CD4-positive, alpha-beta T cell (primary cell): ENCODE results near the gene ZSWIM5. TPM values are rescaled to one million over a fixed set of nuclear protein-coding genes. Genes with fewer than 3 reads are reported as not detected.

Experiments
- ATAC-seq: fragments of 200-7000 bp; cut with Tn5 transposase; one replicate; pipeline ENCODE4 v1.10.0; 2022; ENCODE audit warnings: mild to moderate bottlenecking; ENCODE audit not compliant: poor library complexity
- CTCF ChIA-PET: fragments of 350-600 bp; sonication (Branson Sonifier 250); formaldehyde crosslinking; loops from one replicate; lab custom pipeline; 2021; ENCODE audit warnings: antibody characterized with exemption, inconsistent platforms; lab: Charles Lee
- POLR2A ChIA-PET: fragments of 350-600 bp; sonication (Branson Sonifier 250); formaldehyde crosslinking; loops from one replicate; lab custom pipeline; 2021; ENCODE audit warnings: antibody characterized with exemption, inconsistent platforms; lab: Charles Lee
- DNase-seq, 14 experiments: peaks; one replicate each; pipeline ENCODE4 v3.0.0-alpha.2; 2013 to 2020; ENCODE audit warnings: mixed read lengths in 2 of 14
- H3K27ac ChIP-seq, 2 donors: one replicate each; pipeline versions ENCODE4 v1.5.1 to v1.7.0; 2013; ENCODE audit warnings: low read length in 2 of 2, low read depth in 1 of 2, mild to moderate bottlenecking in 1 of 2
- H3K27me3 ChIP-seq, 2 experiments: 1 replicate in 1 of 2; 2 replicates in 1 of 2; pipeline versions ENCODE4 v1.6.1 to v1.7.0; 2013; ENCODE audit warnings: low read length in 2 of 2, control low read depth in 1 of 2, mild to moderate bottlenecking in 1 of 2, moderate library complexity in 1 of 2; ENCODE audit not compliant: insufficient read depth in 2 of 2, control insufficient read depth in 1 of 2
- H3K36me3 ChIP-seq: one replicate; pipeline ENCODE4 v1.6.1; 2013; ENCODE audit warnings: low read length, control low read depth; ENCODE audit not compliant: insufficient read depth
- H3K4me1 ChIP-seq: one replicate; pipeline ENCODE4 v1.6.1; 2013; ENCODE audit warnings: low read length, control low read depth; ENCODE audit not compliant: insufficient read depth
- H3K4me3 ChIP-seq: one replicate; pipeline ENCODE4 v1.5.1; 2013; ENCODE audit warnings: mild to moderate bottlenecking, low read length, moderate library complexity
- H3K9me3 ChIP-seq, 2 experiments: 1 replicate in 1 of 2; 2 replicates in 1 of 2; pipeline versions ENCODE4 v1.6.1 to v1.7.0; 2013; ENCODE audit warnings: low read length in 2 of 2, mild to moderate bottlenecking in 2 of 2, control low read depth in 1 of 2, moderate library complexity in 1 of 2; ENCODE audit not compliant: control insufficient read depth in 1 of 2, insufficient read depth in 1 of 2
- H3K27ac Mint-ChIP-seq: one replicate; pipeline ENCODE4 v1.8.0; 2020; ENCODE audit warnings: mixed read lengths
- H3K27me3 Mint-ChIP-seq: one replicate; pipeline ENCODE4 v1.8.0; 2021; ENCODE audit warnings: mixed read lengths
- H3K36me3 Mint-ChIP-seq: one replicate; pipeline ENCODE4 v1.8.0; 2021; ENCODE audit warnings: low read depth, mixed read lengths
- H3K4me1 Mint-ChIP-seq: one replicate; pipeline ENCODE4 v1.8.0; 2021; ENCODE audit warnings: low read depth, mixed read lengths
- H3K4me3 Mint-ChIP-seq: one replicate; pipeline ENCODE4 v1.8.0; 2020; ENCODE audit warnings: mild to moderate bottlenecking, mixed read lengths
- H3K9me3 Mint-ChIP-seq: one replicate; pipeline ENCODE4 v1.8.0; 2020; ENCODE audit warnings: mixed read lengths
- CTCF ChIP-seq: fragments of 200-600 bp; IDR thresholded peaks from one replicate; pipeline ENCODE4 v1.8.0; 2022; ENCODE audit warnings: antibody characterized with exemption, mild to moderate bottlenecking
- intact Hi-C, 2 experiments: fragments of 100-400 bp; cut with DNase I in 1 of 2; cut with micrococcal nuclease in 1 of 2; formaldehyde crosslinking; loops; one replicate each; pipeline versions ENCODE4 v1.15.1 to v1.9.0; 2023 to 2025; cut with DNase I, micrococcal nuclease
- total RNA-seq, 174 experiments: library from RNA in 2 of 174; stranded (reverse) in 2 of 174; gene quantifications; one replicate each; pipeline ENCODE4 v1.2.3 and lab custom pipeline; 2021 to 2026

The ZSWIM5 gene
- total RNA-seq, 2 experiments from 2014 or later: 0.91 to 1.1 TPM

GRCh38 chr1:45001011-45001481 is 205.4 kb downstream of the ZSWIM5 start:
- intact Hi-C loops: no loop called here
- no peak for DNase-seq
- peaks cover 46% of the 10 kb centered on the region for H3K36me3 Mint-ChIP-seq
- H3K27ac ChIP-seq: no peak overlapping the region
- no peak overlapping the region for H3K4me3 ChIP-seq
- H3K27me3 ChIP-seq: no peaks in the 10 kb centered on the region
- peak overlapping the region; percentile 42 for H3K27ac Mint-ChIP-seq
- no peaks in the 10 kb centered on the region for H3K4me1 Mint-ChIP-seq
- CTCF ChIA-PET: no interaction called here
- H3K4me1 ChIP-seq: no peaks in the 10 kb centered on the region
- no peak overlapping the region for H3K4me3 Mint-ChIP-seq
- POLR2A ChIA-PET: interaction anchor here (1.4 kb wide), 1 partner anchor 10 kb away, joined by 3 read pairs; the partner anchor contains the start of gene HECTD3
- peaks cover 41% of the 10 kb centered on the region for H3K36me3 ChIP-seq
- ATAC-seq: no peak
- no peaks in the 10 kb centered on the region for H3K9me3 Mint-ChIP-seq
- H3K27me3 Mint-ChIP-seq: no peaks in the 10 kb centered on the region
- H3K9me3 ChIP-seq: no peaks in the 10 kb centered on the region
- no peak for TF ChIP-seq CTCF

- H3K27ac ChIP-seq: no peak overlapping the region
- ChIA-PET CTCF (no interaction called here), POLR2A (no interaction called here)
- intact Hi-C loops: no loop called here
- ATAC-seq: no peak
- no peak for TF ChIP-seq CTCF
- H3K36me3 ChIP-seq: peaks cover 23% of the 10 kb centered on the region
- Mint-ChIP-seq H3K27me3 (no peaks in the 10 kb centered on the region), H3K4me1 (no peaks in the 10 kb centered on the region), H3K36me3 (peaks cover 28% of the 10 kb centered on the region), H3K27ac (no peak overlapping the region), H3K4me3 (no peak overlapping the region), H3K9me3 (no peaks in the 10 kb centered on the region)
- H3K4me1 ChIP-seq: no peaks in the 10 kb centered on the region
- H3K27me3 ChIP-seq: no peaks in the 10 kb centered on the region
- H3K4me3 ChIP-seq: no peak overlapping the region
- no peak for DNase-seq
- H3K9me3 ChIP-seq: no peaks in the 10 kb centered on the region
Measured at GRCh38 chr1:44999232-44999631, 207.2 kb downstream of the ZSWIM5 start.

GRCh38 chr1:44995467-44996238 is 210.8 kb downstream of the ZSWIM5 start:
- H3K36me3 Mint-ChIP-seq: peaks cover under 1% of the 10 kb centered on the region
- H3K27me3 Mint-ChIP-seq: no peaks in the 10 kb centered on the region
- H3K4me3 Mint-ChIP-seq: no peak overlapping the region
- Histone ChIP-seq H3K27me3 (no peaks in the 10 kb centered on the region), H3K4me3 (no peak overlapping the region), H3K27ac (no peak overlapping the region), H3K9me3 (no peaks in the 10 kb centered on the region), H3K36me3 (no peaks in the 10 kb centered on the region), H3K4me1 (no peaks in the 10 kb centered on the region)
- intact Hi-C loops: no loop called here
- POLR2A ChIA-PET: no interaction called here
- CTCF ChIA-PET: interaction anchor here (0.6 kb wide), 1 partner anchor 9 kb away, joined by 3 read pairs; the partner anchor contains the start of gene EIF2B3
- no peak overlapping the region for H3K27ac Mint-ChIP-seq
- H3K4me1 Mint-ChIP-seq: no peaks in the 10 kb centered on the region
- DNase-seq (no peak), ATAC-seq (no peak)
- no peaks in the 10 kb centered on the region for H3K9me3 Mint-ChIP-seq
- TF ChIP-seq CTCF: no peak
